ENCODE results near the gene SRMS. TPM values are rescaled to one million over a fixed set of nuclear protein-coding genes. Genes with fewer than 3 reads are reported as not detected.

SRMS gene
- total and polyA plus RNA-seq, 2 donors from 2014 or later = 0.38 TPM; not detected in 1

GRCh38 chr20:63539092-63539430 is 8.5 kb downstream of the SRMS start:
- Histone ChIP-seq H3K27ac (ENCODE audit: low read depth in 2 of 2, low read length in 2 of 2) (no peak overlapping the region), H3K9ac (ENCODE audit: low read length in 3 of 3) (no peak overlapping the region), H3K4me3 (ENCODE audit: low read length in 3 of 3) (no peak overlapping the region), H3K36me3 (ENCODE audit: control insufficient read depth in 2 of 3, insufficient read depth in 3 of 3, low read length in 3 of 3) (no peaks in the 10 kb centered on the region), H3K4me1 (ENCODE audit: control insufficient read depth in 2 of 3, insufficient read depth in 2 of 3, low read depth in 1 of 3, low read length in 3 of 3) (peaks cover 0 to 4% (median 0%) of the 10 kb centered on the region in 3 donors), H3K9me3 (ENCODE audit: control insufficient read depth in 2 of 3, insufficient read depth in 1 of 3, low read length in 3 of 3) (no peaks in the 10 kb centered on the region), H3K27me3 (ENCODE audit: control insufficient read depth, insufficient read depth, low read length) (no peaks in the 10 kb centered on the region)
- peak in 1 of 5 donors; percentile 73 for DNase-seq
- TF ChIP-seq CTCF (IDR thresholded peaks at IDR 0.05; ENCODE audit: borderline replicate concordance, extremely low read depth, insufficient read depth) = no peak
- intact Hi-C loops (cut with DNase I) = loop anchor here (5.0 kb wide), 1 partner anchor 438 kb away; the partner anchor contains the start of gene SAMD10
- FAIRE-seq = no peak

GRCh38 chr20:63538204-63539091 is 9.1 kb downstream of the SRMS start:
- Histone ChIP-seq H3K27me3 (ENCODE audit: control insufficient read depth, insufficient read depth, low read length) (no peaks in the 10 kb centered on the region), H3K9ac (ENCODE audit: low read length in 3 of 3) (no peak overlapping the region), H3K9me3 (ENCODE audit: control insufficient read depth in 2 of 3, insufficient read depth in 1 of 3, low read length in 3 of 3) (no peaks in the 10 kb centered on the region), H3K4me1 (ENCODE audit: control insufficient read depth in 2 of 3, insufficient read depth in 2 of 3, low read depth in 1 of 3, low read length in 3 of 3) (peaks cover 0 to 4% (median 0%) of the 10 kb centered on the region in 3 donors), H3K27ac (ENCODE audit: low read depth in 2 of 2, low read length in 2 of 2) (no peak overlapping the region), H3K36me3 (ENCODE audit: control insufficient read depth in 2 of 3, insufficient read depth in 3 of 3, low read length in 3 of 3) (no peaks in the 10 kb centered on the region), H3K4me3 (ENCODE audit: low read length in 3 of 3) (peak overlapping the region in 1 of 3 donors; percentile 46)
- no peak for TF ChIP-seq CTCF (IDR thresholded peaks at IDR 0.05; ENCODE audit: borderline replicate concordance, extremely low read depth, insufficient read depth)
- FAIRE-seq (no peak), DNase-seq (peak in 2 of 5 donors; percentile 47 to 92)
- intact Hi-C loops (cut with DNase I) = loop anchor here (5.0 kb wide), 1 partner anchor 439 kb away; the partner anchor contains the start of gene SAMD10

GRCh38 chr20:63537525-63538203 is 9.9 kb downstream of the SRMS start:
- peak overlapping the region in 1 of 2 donors; percentile 22 for H3K27ac ChIP-seq (ENCODE audit: low read depth in 2 of 2, low read length in 2 of 2)
- TF ChIP-seq CTCF (IDR thresholded peaks at IDR 0.05; ENCODE audit: borderline replicate concordance, extremely low read depth, insufficient read depth) = peak; percentile 96
- peak overlapping the region in 2 of 3 donors; percentile 29 to 46 for H3K4me3 ChIP-seq (ENCODE audit: low read length in 3 of 3)
- no peaks in the 10 kb centered on the region for H3K36me3 ChIP-seq (ENCODE audit: control insufficient read depth in 2 of 3, insufficient read depth in 3 of 3, low read length in 3 of 3)
- no peak overlapping the region for H3K9ac ChIP-seq (ENCODE audit: low read length in 3 of 3)
- no peaks in the 10 kb centered on the region for H3K9me3 ChIP-seq (ENCODE audit: control insufficient read depth in 2 of 3, insufficient read depth in 1 of 3, low read length in 3 of 3)
- intact Hi-C loops (cut with DNase I) = loop anchor here (5.0 kb wide), 1 partner anchor 440 kb away; the partner anchor contains the start of gene SAMD10
- peaks cover 0 to 4% (median 0%) of the 10 kb centered on the region in 3 donors for H3K4me1 ChIP-seq (ENCODE audit: control insufficient read depth in 2 of 3, insufficient read depth in 2 of 3, low read depth in 1 of 3, low read length in 3 of 3)
- FAIRE-seq (no peak), DNase-seq (peak; percentile 86 to 98 (median 92))
- no peaks in the 10 kb centered on the region for H3K27me3 ChIP-seq (ENCODE audit: control insufficient read depth, insufficient read depth, low read length)
